Activated CD4-positive, alpha-beta T cell treated with anti-CD3 and anti-CD28 coated beads, Interleukin-2, amount 50 U/mL, for 48 hours (primary cell): Measurements from ENCODE around the gene ZCCHC7.
"Not testable (repeated sequence)": the region's sequence is repeated elsewhere in the genome, so short reads cannot be mapped to it uniquely, and the experiment has no call there.

Experiments used
- DNase-seq, 2 experiments: peaks; one replicate each; pipeline ENCODE4 v3.0.0-alpha.2; 2020

The ZCCHC7 gene

GRCh38 chr9:37382161-37382981 lies 262.0 kb downstream of the ZCCHC7 start:
- no peak for DNase-seq

GRCh38 chr9:37382982-37383357 lies 262.6 kb downstream of the ZCCHC7 start:
- no peak for DNase-seq

GRCh38 chr9:37383393-37383792 lies 263.0 kb downstream of the ZCCHC7 start:
- DNase-seq: no peak

- DNase-seq: no peak
Observed at GRCh38 chr9:37383876-37384746, 263.7 kb downstream of the ZCCHC7 start.

GRCh38 chr9:37385286-37385685 lies 264.9 kb downstream of the ZCCHC7 start:
- DNase-seq: no peak

- DNase-seq: no peak
Observed at GRCh38 chr9:37386988-37387387, 266.6 kb downstream of the ZCCHC7 start.

- DNase-seq: peak; percentile 44 to 49
Observed at GRCh38 chr9:37390759-37391158, 270.4 kb downstream of the ZCCHC7 start.

GRCh38 chr9:37392272-37392671 lies 271.9 kb downstream of the ZCCHC7 start:
- DNase-seq: no peak

GRCh38 chr9:37395229-37395628 lies 274.9 kb downstream of the ZCCHC7 start:
- DNase-seq: no peak

GRCh38 chr9:37395663-37396062 lies 275.3 kb downstream of the ZCCHC7 start:
- DNase-seq: no peak

GRCh38 chr9:37397948-37398347 lies 277.6 kb downstream of the ZCCHC7 start:
- not testable (repeated sequence) for DNase-seq

GRCh38 chr9:37398464-37399025 lies 278.2 kb downstream of the ZCCHC7 start:
- DNase-seq: no peak

GRCh38 chr9:37399336-37399735 lies 279.0 kb downstream of the ZCCHC7 start:
- no peak for DNase-seq

GRCh38 chr9:37404590-37404989 lies 284.2 kb downstream of the ZCCHC7 start:
- DNase-seq: no peak

- DNase-seq: no peak
Observed at GRCh38 chr9:37405350-37405749, 285.0 kb downstream of the ZCCHC7 start.

GRCh38 chr9:37405764-37406380 lies 285.5 kb downstream of the ZCCHC7 start:
- DNase-seq: no peak

- no peak for DNase-seq
Observed at GRCh38 chr9:37406603-37407401, 286.4 kb downstream of the ZCCHC7 start.

GRCh38 chr9:37407468-37407867 lies 287.1 kb downstream of the ZCCHC7 start:
- DNase-seq: no peak
